NCI-H1694 (cell line): Measurements from ENCODE around the gene TRIO.

Experiments used
- DNase-seq: peaks from one replicate; lab custom pipeline; 2025; lab: John Stamatoyannopoulos, UW

The TRIO gene

GRCh38 chr5:14168144-14168792 lies 25.1 kb downstream of the TRIO start:
- no peak for DNase-seq

DNA sequence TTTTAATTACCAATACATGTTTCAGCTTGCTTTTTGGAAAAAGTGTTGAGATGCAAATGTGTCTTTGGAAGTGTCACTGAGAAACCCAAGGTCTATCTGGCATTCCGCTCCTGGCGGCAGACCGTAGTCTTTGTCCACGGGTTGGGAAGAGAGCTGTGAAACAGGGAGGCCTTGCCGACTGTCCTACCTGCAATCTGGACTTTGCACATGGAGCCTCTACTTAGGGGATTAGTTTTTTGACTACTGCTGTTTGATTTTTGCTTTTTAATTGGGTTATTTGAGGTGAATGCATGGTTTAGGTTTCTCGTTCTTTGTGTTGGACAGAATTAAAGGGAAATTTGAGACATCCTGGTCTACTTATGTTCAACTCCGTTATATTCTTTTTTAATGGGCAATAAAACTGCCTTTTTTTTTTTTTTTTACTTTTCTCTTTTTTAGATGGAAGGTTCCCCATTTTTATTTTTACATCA lies 25.7 kb downstream of the TRIO start:
- no peak for DNase-seq

- no peak for DNase-seq
Measured at GRCh38 chr5:14171046-14171445, 27.9 kb downstream of the TRIO start.

DNA sequence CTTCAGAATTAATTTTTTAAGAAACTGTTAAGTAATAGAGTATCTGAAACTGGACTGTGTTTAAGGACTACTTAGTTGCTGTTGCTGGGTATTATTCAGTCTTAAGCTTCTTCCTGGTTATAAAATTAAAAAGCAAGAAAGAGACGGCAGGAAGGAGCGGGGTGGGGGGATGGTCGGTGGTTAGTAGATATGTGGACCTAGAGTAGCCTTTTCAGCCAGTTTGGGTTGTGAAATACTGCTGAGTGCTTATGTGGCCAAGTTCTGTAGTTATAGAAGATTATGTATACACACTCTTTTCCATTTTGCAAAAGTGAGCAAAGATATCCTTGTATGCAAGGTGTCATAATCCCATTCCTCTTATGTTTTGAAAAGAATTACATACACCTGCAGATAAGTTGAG lies 28.5 kb downstream of the TRIO start:
- DNase-seq: no peak

DNA sequence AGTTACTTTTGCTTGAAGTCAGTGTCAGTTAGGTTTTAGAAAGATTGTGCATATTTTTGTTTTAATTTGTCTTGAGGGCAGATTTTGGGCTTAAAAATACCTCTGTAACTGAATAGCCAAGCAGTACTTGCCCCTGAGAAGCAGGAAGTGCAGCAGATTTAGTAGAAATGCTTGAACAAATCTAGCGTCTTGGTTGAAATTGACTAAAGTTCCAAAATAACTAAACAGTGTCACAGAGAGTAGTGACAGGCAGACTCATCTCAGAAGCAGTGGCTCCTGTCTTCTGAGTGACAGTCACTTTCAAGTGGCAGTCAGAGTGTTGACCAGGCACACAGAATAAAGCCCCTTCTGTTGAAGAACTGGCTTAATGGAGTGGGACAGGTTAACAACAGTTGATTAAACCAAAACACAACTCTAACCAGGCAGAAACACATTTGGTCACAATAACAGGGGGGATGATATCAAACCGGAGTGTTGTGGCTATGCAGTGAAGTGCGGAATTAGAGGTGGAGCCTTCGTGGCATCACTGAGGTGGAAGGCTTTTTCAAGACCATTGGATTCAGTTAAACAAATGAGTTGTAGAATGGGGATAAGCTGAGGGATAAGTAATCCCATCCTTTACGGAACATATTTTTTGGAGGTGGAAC lies 29.1 kb downstream of the TRIO start:
- no peak for DNase-seq

GRCh38 chr5:14173377-14174229 lies 30.5 kb downstream of the TRIO start:
- DNase-seq: no peak

DNA sequence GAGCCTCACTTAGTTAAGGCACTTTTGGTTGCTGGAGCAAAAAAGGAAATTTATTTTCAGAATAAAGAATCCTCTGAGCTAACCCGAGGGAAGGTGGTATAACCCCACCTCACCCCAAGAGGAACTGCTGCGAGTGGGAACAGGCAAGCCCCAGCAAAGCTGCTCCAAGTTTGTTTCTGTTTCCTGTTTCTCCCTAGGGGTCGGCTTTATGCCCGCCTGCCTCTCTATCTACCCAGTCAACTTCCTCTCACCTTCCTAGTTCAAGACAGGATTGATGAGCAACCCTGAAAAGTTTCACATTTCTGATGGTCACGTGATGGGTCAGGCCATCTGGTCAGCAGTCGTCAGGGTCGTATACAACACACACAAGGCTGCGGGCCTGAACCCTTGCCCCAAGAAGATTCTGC lies 31.1 kb downstream of the TRIO start:
- DNase-seq: no peak

DNA sequence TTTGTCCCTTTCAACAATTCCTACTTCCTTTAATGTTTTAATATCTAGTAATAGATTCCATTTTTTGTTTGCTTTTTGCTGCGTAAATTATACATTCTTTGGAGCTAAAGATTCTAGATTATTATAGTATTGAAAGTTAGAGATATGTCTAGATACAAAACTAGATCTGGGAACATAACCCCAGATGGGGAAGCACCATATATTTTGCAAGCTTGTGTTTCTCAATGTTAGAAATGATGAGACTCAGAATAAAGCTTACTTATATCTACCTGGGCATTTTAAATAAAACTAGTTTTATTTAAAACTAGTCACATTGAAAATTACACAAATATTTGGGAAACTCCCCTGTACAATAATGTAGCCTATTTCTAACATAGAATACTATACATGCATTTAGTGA lies 32.2 kb downstream of the TRIO start:
- no peak for DNase-seq

DNA sequence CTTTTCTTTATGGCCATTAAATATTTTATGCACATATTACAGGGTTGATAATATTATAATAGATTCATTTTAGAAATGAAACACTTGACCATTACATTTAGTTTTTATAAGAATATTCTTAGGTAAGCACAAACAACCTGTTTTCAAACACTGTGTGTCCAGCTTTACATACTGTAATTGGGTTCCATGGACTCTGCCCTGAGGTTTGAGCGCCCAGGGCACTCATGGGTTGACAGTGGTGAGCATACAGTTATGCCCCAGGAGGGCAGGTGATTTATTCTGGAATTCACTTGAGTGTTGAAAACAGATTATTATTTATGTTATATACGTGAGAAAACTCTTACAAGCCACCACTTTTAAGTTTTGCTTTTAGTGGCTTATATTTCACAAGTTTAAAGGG lies 33.7 kb downstream of the TRIO start:
- DNase-seq: no peak

DNA sequence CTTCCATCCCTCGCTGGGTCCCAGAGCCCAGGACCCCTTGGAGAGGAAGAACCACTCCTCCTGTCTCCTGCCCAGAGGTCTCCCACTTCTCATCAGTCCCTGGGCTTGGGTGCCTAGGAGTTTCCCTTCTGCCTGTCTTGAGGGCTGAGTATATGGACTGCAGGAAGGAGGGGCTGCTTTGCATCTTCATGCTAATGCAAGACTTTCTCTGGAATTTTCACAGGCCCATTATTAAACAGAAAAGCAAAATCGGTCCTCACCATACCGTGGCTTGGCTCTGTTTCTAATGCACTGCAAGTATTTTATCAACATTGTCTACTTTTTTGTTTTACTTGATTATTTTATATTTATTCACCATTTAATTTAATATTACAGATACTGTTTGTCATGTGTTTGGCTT lies 34.5 kb downstream of the TRIO start:
- DNase-seq: no peak

DNA sequence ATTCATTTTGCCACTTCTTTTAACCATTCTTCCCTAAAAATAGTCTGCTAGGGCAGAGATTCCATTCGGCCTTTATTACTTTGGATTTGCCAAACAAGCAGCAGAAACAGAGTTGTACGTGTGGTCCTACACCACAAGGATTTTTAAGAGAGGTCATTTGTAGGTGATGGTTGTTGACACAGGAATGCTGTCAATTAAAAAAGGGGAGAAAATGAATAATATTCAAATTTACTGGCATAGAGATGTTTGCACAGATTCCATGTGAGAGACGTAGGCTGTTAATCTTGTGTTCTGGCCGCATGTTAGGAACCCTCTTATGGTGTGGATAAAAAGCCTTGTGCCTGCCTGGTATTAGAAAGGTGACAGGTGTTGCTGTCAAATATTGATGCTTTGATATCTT lies 34.9 kb downstream of the TRIO start:
- no peak for DNase-seq

GRCh38 chr5:14178671-14179211 lies 35.6 kb downstream of the TRIO start:
- DNase-seq: no peak

GRCh38 chr5:14179446-14179845 lies 36.3 kb downstream of the TRIO start:
- no peak for DNase-seq

DNA sequence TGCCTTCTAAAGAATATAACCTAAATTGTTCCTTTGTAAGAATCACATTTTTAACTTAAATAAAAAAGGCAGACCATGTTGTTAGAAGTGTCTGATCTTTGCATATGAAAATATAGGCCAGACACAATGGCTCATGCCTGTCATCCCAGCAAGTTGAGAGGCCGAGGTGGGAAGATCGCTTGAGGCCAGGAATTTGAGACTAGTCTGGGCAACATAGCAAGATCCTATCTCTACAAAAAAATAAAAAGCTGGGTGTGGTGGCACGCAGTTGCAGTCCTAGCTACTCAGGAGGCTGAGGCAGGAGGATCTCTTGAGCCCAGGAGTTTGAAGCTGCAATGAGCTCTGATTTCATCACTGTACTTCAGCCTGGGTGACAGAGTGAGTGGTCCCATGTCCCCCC lies 37.3 kb downstream of the TRIO start:
- no peak for DNase-seq

DNA sequence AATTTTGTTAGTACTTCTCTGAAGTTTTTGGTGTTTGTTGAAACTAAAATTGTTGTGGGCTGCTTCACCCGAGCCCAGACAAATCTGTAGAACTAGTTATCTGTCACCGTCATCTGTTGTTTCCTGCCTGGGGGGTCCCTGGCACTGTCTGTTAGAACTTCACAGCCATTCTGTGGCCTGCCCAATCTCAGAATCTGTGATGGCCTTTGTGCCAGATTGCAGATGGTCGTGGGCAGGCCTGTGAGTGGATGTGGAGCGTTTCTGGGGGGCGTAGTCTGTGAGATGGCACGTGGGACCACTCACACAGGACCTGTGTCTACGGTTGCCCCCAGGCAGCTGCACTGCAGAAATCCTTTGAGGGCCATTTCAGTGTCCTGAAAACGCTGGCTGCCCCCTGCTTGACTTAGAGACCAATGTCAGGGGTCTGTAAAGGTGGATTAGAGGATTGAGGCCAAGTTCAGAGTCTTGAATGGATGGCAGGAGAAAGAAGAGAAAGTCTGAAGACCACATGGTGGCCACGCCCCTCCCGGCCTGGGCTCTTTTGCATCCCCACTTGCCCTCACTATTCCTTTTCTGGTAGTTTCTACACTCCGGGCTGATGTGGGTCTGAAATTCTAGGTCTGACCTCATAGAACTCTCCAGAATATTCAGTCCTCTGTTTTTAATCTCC lies 38.3 kb downstream of the TRIO start:
- no peak for DNase-seq

GRCh38 chr5:14182761-14183160 lies 39.6 kb downstream of the TRIO start:
- no peak for DNase-seq

DNA sequence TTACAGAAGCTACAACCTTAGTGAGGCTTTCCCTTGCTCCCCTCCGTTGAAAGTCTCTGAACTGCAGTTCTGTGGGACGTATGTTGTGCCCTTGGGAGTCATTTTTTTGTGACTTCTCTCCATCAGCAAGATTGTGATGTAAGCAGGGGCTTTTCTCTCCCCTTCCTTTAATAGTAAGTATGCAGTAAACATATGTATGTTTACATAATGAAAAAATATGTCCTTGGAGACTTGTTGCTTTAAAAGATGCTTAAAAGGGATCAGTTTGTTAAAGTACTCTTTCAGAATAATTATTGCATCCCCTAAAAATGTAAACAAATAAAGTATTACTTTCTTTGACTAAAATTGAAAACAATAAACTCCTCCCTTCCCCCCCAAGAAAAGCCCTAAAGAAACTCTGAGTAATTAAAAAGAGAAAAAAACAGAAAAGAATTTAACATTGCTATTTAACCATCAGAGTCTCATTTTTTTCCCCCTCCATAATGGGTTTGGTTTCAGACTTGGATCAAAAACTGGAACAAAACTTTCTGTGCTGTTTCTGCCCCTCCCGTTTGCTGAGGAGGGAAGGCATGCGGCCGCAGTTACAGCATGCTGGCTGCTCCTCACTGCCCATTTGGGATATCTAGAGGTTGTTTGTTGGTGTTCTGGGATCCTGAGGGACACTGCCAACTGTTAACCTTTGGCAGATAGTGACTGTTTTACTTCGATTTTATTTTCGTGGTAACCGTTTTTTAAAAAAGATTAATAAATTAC lies 40.2 kb downstream of the TRIO start:
- no peak for DNase-seq

GRCh38 chr5:14184082-14184481 lies 40.9 kb downstream of the TRIO start:
- no peak for DNase-seq

DNA sequence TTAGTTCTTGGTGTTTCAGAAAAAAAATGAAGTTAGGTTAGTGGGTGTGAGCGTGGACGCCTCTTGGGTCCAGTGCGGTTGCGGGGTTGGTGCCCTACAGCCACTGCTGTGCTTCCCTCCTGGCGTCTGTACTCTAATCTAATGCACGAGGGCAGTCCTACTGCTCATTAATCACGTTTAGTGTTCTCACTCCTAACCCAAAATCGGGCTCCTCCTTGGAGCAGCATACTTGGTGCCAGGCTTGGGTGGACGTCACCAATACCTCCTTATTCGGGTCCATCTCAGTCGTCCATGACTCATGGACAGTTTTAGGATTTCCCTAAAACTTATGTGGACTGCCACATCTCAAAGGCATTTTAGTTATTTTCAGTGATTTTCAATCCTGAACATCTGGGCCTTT lies 41.6 kb downstream of the TRIO start:
- DNase-seq: no peak

DNA sequence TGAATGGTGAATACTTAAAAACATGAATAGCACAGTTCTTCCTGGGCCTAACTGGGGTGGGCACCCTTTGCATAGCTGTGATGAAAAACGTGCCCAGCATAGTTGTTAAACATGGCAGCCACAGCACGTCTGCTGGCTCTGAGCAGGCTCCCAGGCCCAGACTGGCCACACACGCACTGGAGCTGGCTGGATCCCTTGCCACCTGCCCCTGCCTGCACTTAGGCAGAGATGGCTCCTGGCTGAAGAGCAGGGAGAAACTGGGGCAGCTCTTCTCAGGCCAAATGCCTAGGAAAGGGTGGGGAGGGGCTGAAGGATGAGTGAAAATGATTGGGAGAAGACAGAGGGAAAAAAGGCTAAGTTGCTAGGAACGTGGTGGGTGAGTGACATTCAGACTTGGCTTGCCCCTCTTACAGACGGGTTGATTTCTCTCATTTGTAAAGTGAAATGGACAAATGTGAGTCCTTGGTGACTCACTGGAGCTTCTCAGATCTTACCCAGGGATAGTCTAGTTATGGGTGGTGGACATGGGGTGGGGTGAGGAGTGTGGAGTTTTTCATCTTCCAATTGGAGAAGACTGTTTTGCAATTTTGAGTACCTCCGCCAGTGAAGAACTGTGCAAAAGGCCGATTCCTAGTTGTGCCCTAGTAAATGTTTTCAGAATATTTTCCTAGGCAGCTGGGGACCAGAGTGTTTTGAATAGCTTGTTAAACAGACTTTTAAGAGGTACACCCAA lies 42.4 kb downstream of the TRIO start:
- no peak for DNase-seq
